K562 (cell line): ENCODE results near the gene MGAT5. TPM values are rescaled to one million over a fixed set of nuclear protein-coding genes. Genes with fewer than 3 reads are reported as not detected.

Experiments used
- ATAC-seq: fragments of 200-7000 bp; cut with Tn5 transposase; 3 replicates; pipeline ENCODE4 v1.9.1; 2020; ENCODE audit warnings: moderate library complexity
- BruUV-seq: library from RNA; stranded (reverse); fragments of 400-500 nt; replicated peaks from 2 replicates; lab custom pipeline; 2021; lab: Mats Ljungman, UMichigan
- CTCF ChIA-PET: fragments of 300-600 bp; formaldehyde crosslinking; extraction: SDS; loops from one replicate; lab custom pipeline; 2021; ENCODE audit warnings: low intra/inter-chr PET ratio; lab: Yijun Ruan, JAX
- POLR2A ChIA-PET: fragments of 300-600, 350-650 bp; sonication (Branson Sonifier 250); formaldehyde crosslinking; extraction: SDS; loops from one replicate; lab custom pipeline; 2021; ENCODE audit warnings: antibody characterized with exemption, inconsistent platforms; lab: Yijun Ruan, JAX
- DNase-seq, 4 experiments: peaks; one replicate each; pipeline versions ENCODE4 v3.0.0 to v3.0.0-alpha.2; 2011 to 2018; ENCODE audit warnings: low spot score in 3 of 4, mixed read lengths in 3 of 4; ENCODE audit errors: extremely low read depth in 1 of 4
- FAIRE-seq: peaks from 2 replicates; lab custom pipeline; 2011; peaks lifted over from hg19 to GRCh38; lab: Jason Lieb, UNC
- H2AFZ ChIP-seq: 2 replicates; pipeline ENCODE4 v1.6.0; 2011; ENCODE audit warnings: low read depth, low read length, control low read depth, inconsistent platforms
- H3K27ac ChIP-seq: fragments of 200-600 bp; 3 replicates; pipeline ENCODE4 v1.8.0; 2011; ENCODE audit warnings: low read depth, mild to moderate bottlenecking, control low read depth, inconsistent platforms, low read length, moderate library complexity, mixed read lengths; ENCODE audit errors: extremely low read depth
- H3K27me3 ChIP-seq, 2 experiments: fragments of 300-600 bp in 1 of 2; 2 replicates in 1 of 2; 3 replicates in 1 of 2; pipeline versions ENCODE4 v1.6.0 to v1.8.0; 2011; ENCODE audit warnings: inconsistent platforms in 2 of 2, low read length in 2 of 2, mild to moderate bottlenecking in 1 of 2, mixed read lengths in 1 of 2, moderate library complexity in 1 of 2; ENCODE audit not compliant: control insufficient read depth in 2 of 2, insufficient read depth in 2 of 2
- H3K36me3 ChIP-seq: fragments of 300-600 bp; 3 replicates; pipeline ENCODE4 v1.8.0; 2011; ENCODE audit warnings: mild to moderate bottlenecking, low read length, inconsistent platforms; ENCODE audit not compliant: control insufficient read depth, insufficient read depth
- H3K4me1 ChIP-seq, 2 experiments: fragments of 200-600 bp in 1 of 2; replicated peaks in 1 of 2; 2 replicates in 1 of 2; 3 replicates in 1 of 2; pipeline versions ENCODE4 v1.5.1 to v1.8.0; 2011; ENCODE audit warnings: inconsistent platforms in 2 of 2, low read length in 2 of 2, mild to moderate bottlenecking in 1 of 2, mixed read lengths in 1 of 2, moderate library complexity in 1 of 2; ENCODE audit not compliant: control insufficient read depth in 2 of 2, insufficient read depth in 2 of 2
- H3K4me2 ChIP-seq: 2 replicates; pipeline ENCODE4 v1.6.1; 2011; ENCODE audit warnings: low read length, control low read depth, inconsistent platforms, mixed read lengths; ENCODE audit not compliant: insufficient read depth
- H3K4me3 ChIP-seq: fragments of 200-600 bp; sonication (generic), shearing (Covaris generic); 2 replicates; pipeline ENCODE4 v1.5.1; 2016; ENCODE audit warnings: control low read depth, inconsistent platforms
- H3K79me2 ChIP-seq: fragments of 200-600 bp; 3 replicates; pipeline ENCODE4 v1.8.0; 2011; ENCODE audit warnings: low read length, inconsistent platforms; ENCODE audit not compliant: control insufficient read depth, insufficient read depth
- H3K9ac ChIP-seq, 2 experiments: 2 replicates each; pipeline versions ENCODE4 v1.6.0 to v1.6.1; 2011; ENCODE audit warnings: low read depth in 2 of 2, low read length in 2 of 2, control low read depth in 1 of 2, inconsistent platforms in 1 of 2, mild to moderate bottlenecking in 1 of 2, mixed read lengths in 1 of 2; ENCODE audit not compliant: insufficient read depth in 1 of 2
- H3K9me1 ChIP-seq: one replicate; pipeline ENCODE4 v1.6.0; 2011; ENCODE audit warnings: inconsistent platforms, mild to moderate bottlenecking, low read length, moderate library complexity; ENCODE audit not compliant: control insufficient read depth, insufficient read depth
- H3K9me3 ChIP-seq: replicated peaks from 2 replicates; pipeline ENCODE4 v1.5.1; 2011; ENCODE audit warnings: low read depth, low read length, inconsistent platforms; ENCODE audit not compliant: control insufficient read depth, insufficient read depth
- H4K20me1 ChIP-seq: replicated peaks from 2 replicates; pipeline ENCODE4 v1.6.1; 2011; ENCODE audit warnings: low read length, inconsistent platforms, mixed read lengths; ENCODE audit not compliant: control insufficient read depth, insufficient read depth
- CBX2 ChIP-seq: fragments of 200-600 bp; sonication (generic); IDR thresholded peaks from one replicate; pipeline ENCODE4 v1.6.1; 2012; ENCODE audit warnings: mild to moderate bottlenecking, low read length, inconsistent platforms; ENCODE audit not compliant: insufficient read depth, poor library complexity, severe bottlenecking
- CTBP1 ChIP-seq: fragments of 450-650 bp; IDR thresholded peaks from 2 replicates; pipeline ENCODE4 v1.6.1; 2016; ENCODE audit warnings: borderline replicate concordance
- DLX4 ChIP-seq: fragments of 250-450 bp; sonication (Bioruptor Pico); IDR thresholded peaks from 2 replicates; pipeline ENCODE4 v1.6.1; 2021; ENCODE audit warnings: mild to moderate bottlenecking
- GMEB1 ChIP-seq: fragments of 250-450 bp; sonication (Bioruptor Pico); IDR thresholded peaks from 2 replicates; pipeline ENCODE4 v1.4.0; 2020; ENCODE audit warnings: mild to moderate bottlenecking
- HDAC6 ChIP-seq: IDR thresholded peaks from 2 replicates; pipeline ENCODE4 v1.6.1; 2012; ENCODE audit warnings: low read depth, mild to moderate bottlenecking, control low read depth, inconsistent platforms, low read length, moderate library complexity
- HMGXB4 ChIP-seq: sonication (generic); formaldehyde crosslinking; IDR thresholded peaks from 2 replicates; pipeline ENCODE4 v1.8.1; 2023; ENCODE audit warnings: mild to moderate bottlenecking, missing genetic modification reagents
- NR4A1 ChIP-seq, 2 experiments: fragments of 250-450 bp in 1 of 2; fragments of 450-650 bp in 1 of 2; sonication (Bioruptor Pico) in 1 of 2; IDR thresholded peaks; 2 replicates each; pipeline versions ENCODE4 v1.4.0 to v1.6.1; 2016 to 2020; ENCODE audit warnings: mild to moderate bottlenecking in 2 of 2, missing compliant biosample characterization in 1 of 2, missing genetic modification characterization in 1 of 2, moderate library complexity in 1 of 2
- TAF1 ChIP-seq: IDR thresholded peaks from 2 replicates; pipeline ENCODE4 v1.6.1; 2011; ENCODE audit warnings: mild to moderate bottlenecking, low read length, moderate library complexity; ENCODE audit not compliant: insufficient read depth, control insufficient read depth, severe bottlenecking; ENCODE audit errors: extremely low read depth
- ZNF12 ChIP-seq: sonication (generic); formaldehyde crosslinking; IDR thresholded peaks from 2 replicates; pipeline ENCODE4 v1.4.0; 2020; ENCODE audit warnings: mild to moderate bottlenecking, missing genetic modification reagents
- ZNF609 ChIP-seq: sonication (generic); formaldehyde crosslinking; IDR thresholded peaks from 2 replicates; pipeline ENCODE4 v1.8.1; 2023; ENCODE audit warnings: missing genetic modification reagents, mild to moderate bottlenecking, borderline replicate concordance
- ZNF717 ChIP-seq: fragments of 250-450 bp; sonication (Bioruptor Pico); IDR thresholded peaks from 2 replicates; pipeline ENCODE4 v1.5.0; 2021
- ZNF785 ChIP-seq: fragments of 250-450 bp; sonication (Bioruptor Pico); IDR thresholded peaks from 2 replicates; pipeline ENCODE4 v1.4.0; 2020; ENCODE audit warnings: mild to moderate bottlenecking
- WGBS: fragments of 100-300 bp; shearing (Covaris generic); methylation state at CpG from one replicate; pipeline ENCODE4 v1.1.6; 2016; ENCODE audit warnings: low coverage, mixed read lengths; ENCODE audit not compliant: insufficient coverage; ENCODE audit errors: missing lambda C conversion rate; 5-methylcytosine and 5-hydroxymethylcytosine counted together
- in situ Hi-C: fragments of 300-500 bp; cut with MboI; formaldehyde crosslinking; loops from 4 replicates; pipeline ENCODE4 v1.15.0; 2018; ENCODE audit warnings: inconsistent platforms, mixed read lengths
- intact Hi-C: fragments of 100-400 bp; cut with micrococcal nuclease; formaldehyde crosslinking; loops from 2 replicates; pipeline ENCODE4 v1.14.2; 2022
- polyA plus RNA-seq, 8 experiments: library from polyadenylated mRNA; depleted of rRNA in 4 of 8; stranded (reverse) in 5 of 8; unstranded in 3 of 8; fragments of >200 nt; fragmentation: Nextera tagmentation in 2 of 8; fragmentation: Illumina TruSeq in 1 of 8; extraction: Ambion mirVana in 2 of 8; extraction: Trizol in 1 of 8; gene quantifications; 2 replicates each; pipeline versions ENCODE4 v1.2.1 to v1.2.3, GENCODE V29; 2011 to 2014; ENCODE audit warnings: inconsistent platforms in 1 of 8, missing spikeins in 1 of 8
- total RNA-seq, 7 experiments: library from RNA; depleted of rRNA in 6 of 7; stranded (reverse); fragments of >200 nt in 6 of 7; fragmentation: Illumina TruSeq in 2 of 7; extraction: Trizol in 2 of 7; gene quantifications; 2 replicates each; pipeline versions ENCODE4 v1.2.1 to v1.2.3, GENCODE V29; 2011 to 2021; ENCODE audit warnings: low replicate concordance in 1 of 7

MGAT5 gene
- total and polyA plus RNA-seq, 9 of the 15 experiments (the other 6 are each of a cell fraction or from before 2014, with no cell fraction given), result 1.6 to 18.6 (median 11.1) TPM

- intact Hi-C loops (no loop called here), in situ Hi-C loops (no loop called here)
- CTCF ChIA-PET, result no interaction called here
- no peaks in the 10 kb centered on the region for H3K9me3 ChIP-seq
- no peaks in the 10 kb centered on the region for H3K27me3 ChIP-seq
- DNase-seq, result no peak
- no peaks in the 10 kb centered on the region for H3K79me2 ChIP-seq
- H3K4me3 ChIP-seq, result no peak overlapping the region
- POLR2A ChIA-PET, result interaction anchor here (0.7 to 1.4 kb wide), 2 partner anchors 18 to 321 kb away, joined by 3 to 4 read pairs; no protein-coding TSS in a partner anchor
- H3K9me1 ChIP-seq, result no peaks in the 10 kb centered on the region
- H3K9ac ChIP-seq, result no peak overlapping the region
- no peaks in the 10 kb centered on the region for H3K36me3 ChIP-seq
- FAIRE-seq, result no peak
- no peaks in the 10 kb centered on the region for H3K4me1 ChIP-seq
- H3K4me2 ChIP-seq, result no peak overlapping the region
- BruUV-seq, result no TSS peak
- ATAC-seq, result no peak
- H4K20me1 ChIP-seq, result no peaks in the 10 kb centered on the region
- H3K27ac ChIP-seq, result no peak overlapping the region
- no peak overlapping the region for H2AFZ ChIP-seq
- 82% methylated on average over 1 of the region's 1 CpG for WGBS
- TF ChIP-seq GMEB1 (CRISPR knock-in tag) (no peak), CTBP1 (no peak), ZNF785 (CRISPR knock-in tag) (no peak), ZNF609 (CRISPR knock-in tag) (no peak), ZNF12 (CRISPR knock-in tag) (no peak), ZNF717 (CRISPR knock-in tag) (no peak), CBX2 (no peak), HMGXB4 (CRISPR knock-in tag) (no peak), TAF1 (no peak), DLX4 (CRISPR knock-in tag) (no peak), NR4A1 (CRISPR knock-in tag; IDR thresholded peaks at IDR 0.05) (no peak), NR4A1 (tag; IDR thresholded peaks at IDR 0.05) (no peak), HDAC6 (no peak)
Observed at GRCh38 chr2:134361648-134362047, 107.8 kb downstream of the MGAT5 start.
